Neural progenitor cell (in vitro differentiated cells): ENCODE measurements around the gene CLIC6. TPM values are rescaled to one million over a fixed set of nuclear protein-coding genes. Genes with fewer than 3 reads are reported as not detected.

Experiments used
- DNase-seq: peaks from one replicate; pipeline ENCODE4 v3.0.0-alpha.2; 2016; ENCODE audit warnings: low spot score
- H2AFZ ChIP-seq: fragments of 200-600 bp; sonication (generic); replicated peaks from 2 replicates; pipeline ENCODE4 v1.6.1; 2016; ENCODE audit warnings: antibody characterized with exemption
- H3F3A ChIP-seq: fragments of 200-600 bp; sonication (generic); 2 replicates; pipeline ENCODE4 v1.6.1; 2016; ENCODE audit warnings: antibody characterized with exemption, low read depth
- H3K27ac ChIP-seq: fragments of 200-600 bp; sonication (generic); 2 replicates; pipeline ENCODE4 v1.5.1; 2016; ENCODE audit warnings: mild to moderate bottlenecking
- H3K27me3 ChIP-seq: fragments of 200-600 bp; sonication (generic); 2 replicates; pipeline ENCODE4 v1.6.1; 2016; ENCODE audit warnings: mild to moderate bottlenecking, moderate library complexity
- H3K36me3 ChIP-seq: fragments of 200-600 bp; sonication (generic); 2 replicates; pipeline ENCODE4 v1.5.1; 2016
- H3K4me1 ChIP-seq: fragments of 200-600 bp; sonication (generic); 2 replicates; pipeline ENCODE4 v1.6.1; 2016; ENCODE audit warnings: mixed run types
- H3K4me2 ChIP-seq: fragments of 200-600 bp; sonication (generic); 2 replicates; pipeline ENCODE4 v1.6.1; 2016
- H3K4me3 ChIP-seq: fragments of 200-600 bp; sonication (generic); 2 replicates; pipeline ENCODE4 v1.5.1; 2016
- H3K79me2 ChIP-seq: fragments of 200-600 bp; sonication (generic); 2 replicates; pipeline ENCODE4 v1.6.1; 2016; ENCODE audit warnings: low read depth
- H3K9ac ChIP-seq: fragments of 200-600 bp; sonication (generic); 2 replicates; pipeline ENCODE4 v1.6.1; 2016
- H3K9me3 ChIP-seq: fragments of 200-600 bp; sonication (generic); 2 replicates; pipeline ENCODE4 v1.5.1; 2016; ENCODE audit warnings: low read depth
- H4K20me1 ChIP-seq: fragments of 200-600 bp; sonication (generic); 2 replicates; pipeline ENCODE4 v1.6.1; 2016; ENCODE audit warnings: low read depth
- H3K27ac Mint-ChIP-seq: 3 replicates; pipeline ENCODE4 v1.8.0; 2021; ENCODE audit warnings: mixed read lengths
- H3K27me3 Mint-ChIP-seq: 2 replicates; pipeline ENCODE4 v1.8.0; 2022; ENCODE audit warnings: low read depth, mild to moderate bottlenecking, inconsistent platforms, moderate library complexity, mixed read lengths; ENCODE audit not compliant: insufficient read depth
- H3K36me3 Mint-ChIP-seq: 3 replicates; pipeline ENCODE4 v1.8.0; 2021; ENCODE audit warnings: mixed read lengths
- H3K4me1 Mint-ChIP-seq: 3 replicates; pipeline ENCODE4 v1.8.0; 2021; ENCODE audit warnings: mixed read lengths
- H3K4me3 Mint-ChIP-seq: 3 replicates; pipeline ENCODE4 v1.8.0; 2021; ENCODE audit warnings: mild to moderate bottlenecking, moderate library complexity, mixed read lengths
- H3K9me3 Mint-ChIP-seq: 3 replicates; pipeline ENCODE4 v1.8.0; 2020; ENCODE audit warnings: mixed read lengths
- EZH2 ChIP-seq: fragments of 200-600 bp; sonication (generic); IDR thresholded peaks from 2 replicates; pipeline ENCODE4 v1.6.1; 2017; ENCODE audit warnings: antibody characterized with exemption, mild to moderate bottlenecking, moderate library complexity
- EZH2phosphoT487 ChIP-seq: fragments of 200-600 bp; sonication (generic); IDR thresholded peaks from 2 replicates; pipeline ENCODE4 v1.6.1; 2017; ENCODE audit warnings: antibody characterized with exemption
- total RNA-seq: library from RNA; depleted of rRNA; stranded (reverse); fragments of >200 nt; gene quantifications from 2 replicates; pipeline ENCODE4 v1.2.3, GENCODE V29; 2015; ENCODE audit warnings: low replicate concordance
- TF ChIP-seq, protein P1 (sequence below): fragments of 200-600 bp; sonication (generic); IDR thresholded peaks from 2 replicates; pipeline ENCODE4 v1.5.1; 2017; ENCODE audit warnings: antibody characterized with exemption, mild to moderate bottlenecking

Gene CLIC6
- total RNA-seq, 1 donor from 2014 or later: 0.15 TPM

GRCh38 chr21:34670220-34670961 is 1.6 kb downstream of the CLIC6 start:
- Mint-ChIP-seq H3K36me3 (no peaks in the 10 kb centered on the region), H3K4me3 (peak overlapping the region; percentile 83), H3K27ac (no peak overlapping the region), H3K27me3 (peaks cover 37% of the 10 kb centered on the region), H3K9me3 (peaks cover 6% of the 10 kb centered on the region), H3K4me1 (peaks cover 24% of the 10 kb centered on the region)
- Histone ChIP-seq H3K4me3 (peak overlapping the region; percentile 65), H4K20me1 (no peaks in the 10 kb centered on the region), H3K27me3 (peaks cover 79% of the 10 kb centered on the region), H3K4me1 (peaks cover 19% of the 10 kb centered on the region), H3K36me3 (no peaks in the 10 kb centered on the region), H3F3A (peaks cover 11% of the 10 kb centered on the region), H2AFZ (peak overlapping the region; percentile 93), H3K9ac (no peak overlapping the region), H3K9me3 (no peaks in the 10 kb centered on the region), H3K79me2 (no peaks in the 10 kb centered on the region), H3K27ac (no peak overlapping the region), H3K4me2 (peak overlapping the region; percentile 96)
- TF ChIP-seq EZH2 (peak; percentile 76), EZH2phosphoT487 (peak; percentile 46)
- TF ChIP-seq, protein P1, sequence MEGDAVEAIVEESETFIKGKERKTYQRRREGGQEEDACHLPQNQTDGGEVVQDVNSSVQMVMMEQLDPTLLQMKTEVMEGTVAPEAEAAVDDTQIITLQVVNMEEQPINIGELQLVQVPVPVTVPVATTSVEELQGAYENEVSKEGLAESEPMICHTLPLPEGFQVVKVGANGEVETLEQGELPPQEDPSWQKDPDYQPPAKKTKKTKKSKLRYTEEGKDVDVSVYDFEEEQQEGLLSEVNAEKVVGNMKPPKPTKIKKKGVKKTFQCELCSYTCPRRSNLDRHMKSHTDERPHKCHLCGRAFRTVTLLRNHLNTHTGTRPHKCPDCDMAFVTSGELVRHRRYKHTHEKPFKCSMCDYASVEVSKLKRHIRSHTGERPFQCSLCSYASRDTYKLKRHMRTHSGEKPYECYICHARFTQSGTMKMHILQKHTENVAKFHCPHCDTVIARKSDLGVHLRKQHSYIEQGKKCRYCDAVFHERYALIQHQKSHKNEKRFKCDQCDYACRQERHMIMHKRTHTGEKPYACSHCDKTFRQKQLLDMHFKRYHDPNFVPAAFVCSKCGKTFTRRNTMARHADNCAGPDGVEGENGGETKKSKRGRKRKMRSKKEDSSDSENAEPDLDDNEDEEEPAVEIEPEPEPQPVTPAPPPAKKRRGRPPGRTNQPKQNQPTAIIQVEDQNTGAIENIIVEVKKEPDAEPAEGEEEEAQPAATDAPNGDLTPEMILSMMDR: no peak
- DNase-seq: peak; percentile 57

GRCh38 chr21:34670962-34671348 is 2.2 kb downstream of the CLIC6 start:
- Histone ChIP-seq H3K9ac (no peak overlapping the region), H3K4me1 (peaks cover 23% of the 10 kb centered on the region), H2AFZ (peak overlapping the region; percentile 93), H3K9me3 (no peaks in the 10 kb centered on the region), H3K27ac (no peak overlapping the region), H3F3A (peaks cover 11% of the 10 kb centered on the region), H3K36me3 (no peaks in the 10 kb centered on the region), H3K27me3 (peaks cover 74% of the 10 kb centered on the region), H3K4me2 (peak overlapping the region; percentile 96), H4K20me1 (no peaks in the 10 kb centered on the region), H3K79me2 (no peaks in the 10 kb centered on the region), H3K4me3 (peak overlapping the region; percentile 65)
- TF ChIP-seq EZH2phosphoT487 (no peak), EZH2 (no peak)
- TF ChIP-seq, protein P1: peak; percentile 37
- Mint-ChIP-seq H3K27me3 (peaks cover 37% of the 10 kb centered on the region), H3K36me3 (no peaks in the 10 kb centered on the region), H3K27ac (no peak overlapping the region), H3K4me1 (peaks cover 26% of the 10 kb centered on the region), H3K4me3 (peak overlapping the region; percentile 83), H3K9me3 (peaks cover 6% of the 10 kb centered on the region)
- DNase-seq: peak; percentile 41

DNA sequence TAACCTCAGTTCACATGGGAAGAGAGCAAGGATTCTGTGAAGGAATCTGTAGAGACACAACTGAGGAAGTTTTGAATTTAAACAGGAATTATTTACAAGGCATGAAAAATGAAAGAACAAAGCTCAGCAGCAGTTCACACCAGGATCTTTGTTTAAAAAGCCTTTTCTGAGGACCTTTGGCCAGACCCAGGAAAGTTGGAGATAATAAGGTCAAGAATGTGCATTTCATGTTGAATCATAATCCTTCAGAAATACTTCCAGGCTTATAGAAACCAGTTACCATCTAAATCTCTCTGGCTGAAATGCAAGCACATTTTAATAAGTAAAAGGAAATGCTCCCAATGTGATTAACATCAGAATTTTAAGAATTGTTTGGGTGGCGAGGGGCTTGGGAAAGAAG is 2.7 kb downstream of the CLIC6 start:
- H3K79me2 ChIP-seq: no peaks in the 10 kb centered on the region
- Mint-ChIP-seq H3K36me3 (no peaks in the 10 kb centered on the region), H3K27ac (no peak overlapping the region), H3K4me1 (peaks cover 27% of the 10 kb centered on the region), H3K9me3 (peaks cover 6% of the 10 kb centered on the region), H3K27me3 (peaks cover 37% of the 10 kb centered on the region), H3K4me3 (peak overlapping the region; percentile 54)
- H3K9ac ChIP-seq: no peak overlapping the region
- H3K9me3 ChIP-seq: no peaks in the 10 kb centered on the region
- TF ChIP-seq, protein P1: no peak
- TF ChIP-seq EZH2 (no peak), EZH2phosphoT487 (no peak)
- H4K20me1 ChIP-seq: no peaks in the 10 kb centered on the region
- H3K27me3 ChIP-seq: peaks cover 69% of the 10 kb centered on the region
- peaks cover 11% of the 10 kb centered on the region for H3F3A ChIP-seq
- H3K27ac ChIP-seq: no peak overlapping the region
- no peak overlapping the region for H2AFZ ChIP-seq
- no peak overlapping the region for H3K4me3 ChIP-seq
- DNase-seq: no peak
- H3K4me1 ChIP-seq: peaks cover 23% of the 10 kb centered on the region
- H3K4me2 ChIP-seq: peak overlapping the region; percentile 96
- no peaks in the 10 kb centered on the region for H3K36me3 ChIP-seq
